Central memory CD8-positive, alpha-beta T cell (primary cell): Measurements from ENCODE around the gene CPLX4.

ENCODE experiments used
- ATAC-seq: fragments of 150-1000 bp; cut with Tn5 transposase; replicated peaks from 2 replicates; pipeline ENCODE4 v1.10.0; 2022; ENCODE audit warnings: mild to moderate bottlenecking, moderate FRiP score, moderate number of reproducible peaks; ENCODE audit not compliant: poor library complexity, severe bottlenecking; ENCODE audit errors: extremely low read depth
- DNase-seq, 2 donors: peaks; one replicate each; pipeline ENCODE4 v3.0.0; 2021; ENCODE audit warnings: low spot score in 2 of 2
- H3K27ac Mint-ChIP-seq: one replicate; pipeline ENCODE4 v1.8.0; 2022; ENCODE audit warnings: low read depth, mild to moderate bottlenecking, moderate library complexity, mixed read lengths
- H3K27me3 Mint-ChIP-seq: one replicate; pipeline ENCODE4 v1.8.0; 2022; ENCODE audit warnings: mixed read lengths
- H3K36me3 Mint-ChIP-seq: one replicate; pipeline ENCODE4 v1.8.0; 2022; ENCODE audit warnings: mild to moderate bottlenecking, moderate library complexity, mixed read lengths; ENCODE audit not compliant: insufficient read depth
- H3K4me1 Mint-ChIP-seq: one replicate; pipeline ENCODE4 v1.8.0; 2022; ENCODE audit warnings: mixed read lengths
- H3K4me3 Mint-ChIP-seq: one replicate; pipeline ENCODE4 v1.8.0; 2022; ENCODE audit warnings: mild to moderate bottlenecking, moderate library complexity, mixed read lengths
- H3K9me3 Mint-ChIP-seq: one replicate; pipeline ENCODE4 v1.8.0; 2022; ENCODE audit warnings: mixed read lengths

Gene CPLX4

GRCh38 chr18:59303006-59303405, 15.4 kb downstream of the CPLX4 start:
- Mint-ChIP-seq H3K4me3 (no peak overlapping the region), H3K36me3 (no peaks in the 10 kb centered on the region), H3K27ac (no peak overlapping the region), H3K9me3 (no peaks in the 10 kb centered on the region), H3K4me1 (no peaks in the 10 kb centered on the region), H3K27me3 (peaks cover 51% of the 10 kb centered on the region)
- DNase-seq (no peak), ATAC-seq (no peak)

GRCh38 chr18:59301929-59302328, 16.5 kb downstream of the CPLX4 start:
- Mint-ChIP-seq H3K4me3 (no peak overlapping the region), H3K9me3 (no peaks in the 10 kb centered on the region), H3K27me3 (peaks cover 44% of the 10 kb centered on the region), H3K27ac (no peak overlapping the region), H3K4me1 (no peaks in the 10 kb centered on the region), H3K36me3 (no peaks in the 10 kb centered on the region)
- DNase-seq (no peak), ATAC-seq (no peak)

DNA sequence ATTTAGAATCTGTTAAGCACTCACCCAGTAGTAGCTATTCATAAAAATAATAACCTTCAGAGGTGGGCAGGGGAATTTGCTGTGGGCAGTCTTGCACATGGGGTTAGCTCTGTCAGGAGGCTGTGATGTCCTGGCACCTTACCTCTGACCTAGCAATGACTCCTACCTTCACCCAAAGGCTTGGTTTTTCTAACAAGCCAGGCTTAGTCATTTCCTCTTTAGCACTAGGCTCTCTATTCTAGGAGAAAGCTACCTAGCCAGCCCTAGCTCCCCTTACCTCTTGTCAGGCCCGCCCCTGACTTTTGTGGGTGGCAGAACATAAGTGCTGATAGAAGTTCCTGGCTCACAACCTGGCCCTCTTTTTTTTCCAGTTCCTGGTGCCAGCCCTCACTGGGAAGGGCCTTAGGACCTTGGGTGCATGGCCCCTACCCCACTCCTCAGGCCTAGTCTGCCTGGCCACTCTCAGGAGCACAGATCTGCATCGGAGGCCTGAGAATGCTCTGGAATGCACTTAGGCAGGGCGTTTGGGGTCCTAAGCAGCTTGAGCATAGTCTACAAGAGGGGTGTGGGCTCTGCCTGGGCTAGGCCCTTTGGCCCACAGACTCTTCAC, 17.7 kb downstream of the CPLX4 start:
- Mint-ChIP-seq H3K4me1 (no peaks in the 10 kb centered on the region), H3K27me3 (peaks cover 33% of the 10 kb centered on the region), H3K4me3 (no peak overlapping the region), H3K36me3 (no peaks in the 10 kb centered on the region), H3K27ac (no peak overlapping the region), H3K9me3 (no peaks in the 10 kb centered on the region)
- DNase-seq (no peak), ATAC-seq (no peak)

- no peaks in the 10 kb centered on the region for H3K4me1 Mint-ChIP-seq
- H3K9me3 Mint-ChIP-seq = no peaks in the 10 kb centered on the region
- DNase-seq (no peak), ATAC-seq (no peak)
- H3K36me3 Mint-ChIP-seq = no peaks in the 10 kb centered on the region
- no peak overlapping the region for H3K4me3 Mint-ChIP-seq
- H3K27ac Mint-ChIP-seq = no peak overlapping the region
- peaks cover 33% of the 10 kb centered on the region for H3K27me3 Mint-ChIP-seq
Observed at GRCh38 chr18:59298871-59299270, 19.6 kb downstream of the CPLX4 start.

DNA sequence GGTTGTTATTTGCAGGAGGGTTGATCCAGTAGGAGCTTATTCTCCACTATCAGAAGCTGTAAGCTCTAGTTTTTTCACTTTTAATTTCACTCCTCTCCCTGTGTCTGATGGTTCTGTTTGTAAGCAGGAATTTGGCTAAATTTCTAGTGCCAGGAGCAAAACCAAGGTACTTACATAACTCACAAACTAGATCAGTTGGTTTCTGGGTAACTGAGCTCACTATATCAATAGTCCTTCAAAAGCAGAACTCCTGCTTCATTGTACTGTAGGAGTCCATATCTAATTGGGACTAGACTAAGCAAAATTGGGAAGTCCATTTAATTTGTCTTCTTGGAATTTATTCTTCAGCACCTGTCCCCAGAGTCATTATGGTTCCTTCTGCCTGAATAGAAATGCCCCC, 25.1 kb downstream of the CPLX4 start:
- no peaks in the 10 kb centered on the region for H3K36me3 Mint-ChIP-seq
- H3K9me3 Mint-ChIP-seq = no peaks in the 10 kb centered on the region
- peaks cover 47% of the 10 kb centered on the region for H3K27me3 Mint-ChIP-seq
- no peaks in the 10 kb centered on the region for H3K4me1 Mint-ChIP-seq
- no peak overlapping the region for H3K27ac Mint-ChIP-seq
- no peak for DNase-seq
- H3K4me3 Mint-ChIP-seq = no peak overlapping the region
- no peak for ATAC-seq

DNA sequence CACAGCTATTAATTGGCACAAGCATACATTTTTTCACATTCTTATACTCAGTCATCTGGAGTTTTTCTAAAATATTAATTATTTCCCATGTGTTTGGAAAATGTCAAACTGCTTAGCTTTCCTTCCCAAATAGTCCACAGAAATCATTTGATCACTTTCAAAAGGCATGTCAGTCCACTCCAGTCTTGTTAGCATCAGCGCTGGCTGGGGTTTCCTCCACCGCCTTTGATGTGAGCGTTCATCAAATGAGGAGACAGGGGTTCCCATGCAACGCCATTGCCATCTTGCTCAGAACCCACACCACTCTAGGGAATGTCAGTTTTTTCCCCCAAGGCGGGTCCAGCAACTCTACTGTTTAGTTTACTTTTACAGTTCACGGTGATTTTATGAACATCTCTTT, 32.1 kb downstream of the CPLX4 start:
- no peak overlapping the region for H3K4me3 Mint-ChIP-seq
- ATAC-seq (no peak), DNase-seq (no peak)
- H3K4me1 Mint-ChIP-seq = no peaks in the 10 kb centered on the region
- peaks cover 52% of the 10 kb centered on the region for H3K27me3 Mint-ChIP-seq
- H3K27ac Mint-ChIP-seq = no peak overlapping the region
- no peaks in the 10 kb centered on the region for H3K9me3 Mint-ChIP-seq
- peaks cover 2% of the 10 kb centered on the region for H3K36me3 Mint-ChIP-seq

- Mint-ChIP-seq H3K9me3 (no peaks in the 10 kb centered on the region), H3K27ac (no peak overlapping the region), H3K27me3 (peaks cover 79% of the 10 kb centered on the region), H3K4me3 (no peak overlapping the region), H3K36me3 (peaks cover 2% of the 10 kb centered on the region), H3K4me1 (no peaks in the 10 kb centered on the region)
- DNase-seq = no peak
- no peak for ATAC-seq
Observed at GRCh38 chr18:59282341-59282740, 36.1 kb downstream of the CPLX4 start.

- H3K36me3 Mint-ChIP-seq = peaks cover 2% of the 10 kb centered on the region
- ATAC-seq = no peak
- H3K9me3 Mint-ChIP-seq = no peaks in the 10 kb centered on the region
- no peaks in the 10 kb centered on the region for H3K4me1 Mint-ChIP-seq
- H3K27ac Mint-ChIP-seq = no peak overlapping the region
- no peak overlapping the region for H3K4me3 Mint-ChIP-seq
- peaks cover 85% of the 10 kb centered on the region for H3K27me3 Mint-ChIP-seq
- DNase-seq = no peak
Observed at GRCh38 chr18:59279722-59280121, 38.7 kb downstream of the CPLX4 start.

DNA sequence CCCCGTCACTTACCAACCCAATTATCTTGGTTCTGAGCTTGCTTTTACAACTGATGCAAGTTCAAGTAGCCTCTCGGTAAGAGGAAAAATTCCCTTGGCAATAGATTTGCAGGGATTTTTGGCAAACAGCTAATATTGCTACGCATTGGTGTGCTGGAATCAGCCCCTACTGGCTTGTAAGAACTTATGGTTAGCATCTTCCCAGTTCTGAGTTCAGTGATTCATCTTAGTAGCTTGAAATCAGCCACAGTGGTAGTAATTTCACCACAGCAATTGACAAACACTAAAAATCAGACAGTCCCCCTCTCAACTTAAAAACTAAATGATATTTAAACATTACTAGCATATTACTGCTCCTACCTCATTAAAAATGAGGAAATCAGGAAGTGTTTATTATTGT, 39.3 kb downstream of the CPLX4 start:
- DNase-seq = no peak
- no peaks in the 10 kb centered on the region for H3K9me3 Mint-ChIP-seq
- no peak overlapping the region for H3K4me3 Mint-ChIP-seq
- ATAC-seq = no peak
- H3K27me3 Mint-ChIP-seq = peaks cover 85% of the 10 kb centered on the region
- H3K4me1 Mint-ChIP-seq = no peaks in the 10 kb centered on the region
- H3K36me3 Mint-ChIP-seq = peaks cover 2% of the 10 kb centered on the region
- no peak overlapping the region for H3K27ac Mint-ChIP-seq

DNA sequence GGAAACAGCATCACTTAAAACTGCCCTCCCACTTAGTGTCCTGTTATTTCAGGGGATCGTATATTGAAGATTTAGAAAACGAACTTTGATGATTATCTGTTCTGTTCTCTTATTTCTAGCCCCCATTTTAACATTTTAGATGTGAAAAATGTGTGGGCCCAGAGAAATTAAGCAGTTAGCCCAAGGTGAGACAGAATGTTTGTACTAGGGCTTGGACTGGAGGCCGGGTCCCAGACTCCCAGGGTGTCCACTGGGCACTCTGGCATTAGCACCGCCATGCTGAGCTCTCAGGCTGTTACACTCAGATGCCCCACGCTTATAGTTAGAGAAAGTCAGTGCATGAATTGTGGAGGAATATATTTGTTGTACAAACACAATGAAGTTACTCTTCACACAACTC, 39.7 kb downstream of the CPLX4 start:
- peaks cover 4% of the 10 kb centered on the region for H3K36me3 Mint-ChIP-seq
- H3K4me1 Mint-ChIP-seq = peaks cover 3% of the 10 kb centered on the region
- no peak for DNase-seq
- no peak overlapping the region for H3K4me3 Mint-ChIP-seq
- H3K9me3 Mint-ChIP-seq = no peaks in the 10 kb centered on the region
- peaks cover 85% of the 10 kb centered on the region for H3K27me3 Mint-ChIP-seq
- H3K27ac Mint-ChIP-seq = no peak overlapping the region
- ATAC-seq = no peak

DNA sequence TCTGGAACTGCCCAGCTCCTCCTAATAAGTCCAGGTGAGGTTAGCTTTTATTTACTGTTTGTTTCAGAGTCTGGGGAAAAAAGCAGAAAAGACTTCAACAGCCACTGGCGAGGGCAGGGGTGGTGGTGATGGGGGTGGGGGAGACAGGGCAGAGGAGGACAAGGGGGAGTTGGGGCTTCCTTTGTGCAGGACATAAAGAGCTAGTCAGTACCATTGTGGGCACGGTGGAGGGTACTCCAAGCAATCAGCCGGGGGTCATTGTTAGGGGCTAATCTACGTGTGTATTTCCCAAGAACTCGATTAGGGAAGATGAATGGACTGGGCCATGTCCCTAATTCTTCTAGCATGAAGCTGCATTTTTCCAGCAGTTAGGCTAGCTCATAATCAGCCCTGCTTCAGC, 42.4 kb downstream of the CPLX4 start:
- H3K27me3 Mint-ChIP-seq = peaks cover 89% of the 10 kb centered on the region

DNA sequence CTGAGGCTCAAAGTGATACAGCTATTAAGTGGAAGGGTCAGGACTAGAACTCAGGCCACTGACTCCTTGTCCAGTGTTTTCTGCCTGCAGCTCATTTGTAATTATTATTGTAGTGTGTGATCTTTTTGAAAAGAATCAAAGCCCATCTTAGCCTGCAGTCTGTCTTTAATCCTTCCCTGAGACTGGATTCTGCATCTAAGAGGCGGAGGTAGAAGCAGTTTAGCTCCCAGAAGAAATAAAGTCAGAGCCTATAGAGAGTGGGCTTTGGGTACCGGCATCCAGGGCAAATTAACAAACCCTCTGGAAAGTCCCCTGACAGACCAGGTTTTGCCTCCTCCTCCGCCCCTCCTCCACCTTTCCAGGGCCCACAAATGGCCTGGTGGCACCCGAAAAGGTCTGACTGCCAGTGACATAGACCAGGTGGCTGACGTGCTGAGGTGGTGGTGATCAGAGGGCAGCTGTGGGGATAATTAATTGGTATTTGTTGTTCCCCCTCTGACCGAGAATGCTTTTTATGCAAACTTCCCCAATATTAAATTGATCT, 43.0 kb downstream of the CPLX4 start:
- no peak for ATAC-seq
- Mint-ChIP-seq H3K27ac (no peak overlapping the region), H3K4me3 (no peak overlapping the region)

More for the DNA sequence above, 42.4 kb downstream of the CPLX4 start:
- H3K4me3 Mint-ChIP-seq = no peak overlapping the region
- ATAC-seq = no peak
- peaks cover 2% of the 10 kb centered on the region for H3K36me3 Mint-ChIP-seq
- DNase-seq = no peak
- no peak overlapping the region for H3K27ac Mint-ChIP-seq
- H3K9me3 Mint-ChIP-seq = no peaks in the 10 kb centered on the region
- peaks cover 4% of the 10 kb centered on the region for H3K4me1 Mint-ChIP-seq

DNA sequence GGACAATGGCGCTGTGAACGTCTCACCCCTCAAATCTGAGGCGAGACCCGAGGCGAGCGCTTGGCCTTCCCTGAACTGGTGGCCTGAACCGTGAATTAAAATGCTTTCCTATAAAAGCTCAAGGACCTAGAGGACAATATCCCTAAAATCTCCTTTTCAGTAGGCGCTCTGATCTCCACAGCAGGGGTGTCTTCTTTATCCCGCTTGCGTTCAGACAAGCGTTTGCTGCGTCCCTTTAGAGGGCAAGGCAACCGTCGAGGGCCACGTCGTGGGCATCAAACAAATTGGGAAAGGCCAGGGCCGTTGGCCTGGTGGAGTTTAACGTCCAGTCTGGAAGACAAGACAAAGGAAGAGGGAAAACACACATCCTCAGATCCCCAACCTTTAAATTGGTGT, 43.9 kb downstream of the CPLX4 start:
- peaks cover 8% of the 10 kb centered on the region for H3K4me1 Mint-ChIP-seq
- DNase-seq = no peak
- ATAC-seq = no peak
- H3K4me3 Mint-ChIP-seq = no peak overlapping the region
- peaks cover 89% of the 10 kb centered on the region for H3K27me3 Mint-ChIP-seq
- no peak overlapping the region for H3K27ac Mint-ChIP-seq
- peaks cover 2% of the 10 kb centered on the region for H3K36me3 Mint-ChIP-seq
- H3K9me3 Mint-ChIP-seq = no peaks in the 10 kb centered on the region

More for the DNA sequence above, 43.0 kb downstream of the CPLX4 start:
- no peak for DNase-seq
- peaks cover 89% of the 10 kb centered on the region for H3K27me3 Mint-ChIP-seq
- peaks cover 4% of the 10 kb centered on the region for H3K4me1 Mint-ChIP-seq
- H3K36me3 Mint-ChIP-seq = peaks cover 2% of the 10 kb centered on the region
- H3K9me3 Mint-ChIP-seq = no peaks in the 10 kb centered on the region
